Measurements from ENCODE around the gene ASPSCR1.
A peak's percentile ranks its signal among the peaks of the same experiment; 100 is the strongest.

Gene ASPSCR1

DNA sequence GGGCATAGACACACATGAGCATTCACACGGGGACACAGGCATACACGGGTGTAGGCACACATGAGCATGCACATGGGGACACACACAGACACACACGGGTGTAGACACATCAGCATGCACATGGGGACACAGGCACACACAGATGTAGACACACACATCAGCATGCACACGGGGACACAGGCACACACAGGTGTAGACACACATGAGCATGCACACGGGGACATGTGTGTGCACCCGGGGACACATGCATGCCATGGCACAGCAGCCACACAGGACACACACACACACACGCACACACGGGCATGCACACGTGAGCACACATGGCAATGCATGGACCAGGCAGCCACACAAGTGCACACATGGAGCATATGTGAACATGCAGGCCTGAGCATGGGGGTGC, 65.2 kb downstream of the ASPSCR1 start:
- no peak for DNase-seq

DNA sequence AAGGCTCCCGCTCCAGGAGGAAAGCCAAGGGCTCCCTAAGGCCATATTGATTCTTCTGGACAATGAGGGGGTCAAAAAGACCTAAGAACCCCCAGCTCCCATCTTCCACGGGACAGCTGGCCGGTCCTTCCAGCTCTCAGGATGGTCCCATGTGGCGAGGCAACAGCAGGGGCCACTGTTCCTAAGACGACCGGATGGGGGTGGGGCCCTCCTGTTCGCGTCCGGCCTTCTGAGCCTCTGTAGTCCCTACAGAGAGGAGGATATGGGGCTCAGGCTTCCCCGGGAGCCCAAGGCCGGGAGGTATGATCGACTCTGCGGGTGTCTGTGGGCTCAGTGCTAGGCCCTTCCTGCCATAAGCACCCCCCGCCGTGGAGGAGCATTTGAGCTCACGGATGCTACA, 66.1 kb downstream of the ASPSCR1 start:
- no peak for DNase-seq

DNA sequence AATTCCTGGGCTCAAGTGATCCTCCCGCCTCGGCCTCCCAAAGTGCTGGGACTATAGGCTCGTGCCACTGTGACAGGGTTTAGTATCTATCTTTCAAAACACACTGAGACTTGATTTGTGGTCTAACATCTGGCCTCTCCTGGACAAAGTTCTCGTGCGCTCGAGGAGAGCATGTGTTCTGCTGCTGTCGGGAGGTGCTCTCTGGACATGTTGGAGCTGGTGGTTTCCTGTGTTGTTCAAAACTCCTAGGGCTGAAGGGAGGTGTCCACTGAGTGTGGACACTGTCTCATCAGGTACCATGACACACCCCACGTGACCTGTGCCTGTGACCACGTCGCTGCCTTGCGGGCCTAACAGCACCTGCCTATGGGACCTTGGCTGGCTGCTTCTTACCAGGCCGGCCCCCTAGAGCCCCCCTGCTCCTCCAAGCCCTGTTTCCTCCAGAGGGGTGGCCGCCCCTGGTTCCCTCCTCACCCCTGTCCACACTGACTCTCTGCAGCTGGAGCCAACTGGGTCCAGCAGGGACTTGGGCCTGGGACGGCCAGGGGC, 68.6 kb downstream of the ASPSCR1 start:
- no peak for DNase-seq

DNA sequence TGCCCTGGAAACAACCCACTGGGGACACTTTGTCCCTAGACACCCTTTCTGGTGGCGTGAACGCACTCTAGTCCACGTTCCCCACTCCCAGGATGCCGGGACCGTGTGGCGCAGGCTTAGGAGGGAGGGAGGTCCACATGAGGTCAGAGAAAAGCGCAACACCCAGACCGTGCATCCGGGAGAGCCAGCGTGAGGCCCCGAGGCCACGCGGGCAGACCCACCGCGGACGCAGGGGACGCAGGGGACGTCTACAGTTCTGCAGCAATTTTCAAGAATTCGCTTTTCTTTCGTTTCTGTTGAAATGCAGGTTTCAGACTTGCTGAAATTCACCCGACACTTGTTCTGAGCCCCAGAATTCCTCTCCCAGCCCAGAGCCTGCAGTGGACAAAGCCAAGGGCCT, 69.5 kb downstream of the ASPSCR1 start:
- no peak for DNase-seq

DNA sequence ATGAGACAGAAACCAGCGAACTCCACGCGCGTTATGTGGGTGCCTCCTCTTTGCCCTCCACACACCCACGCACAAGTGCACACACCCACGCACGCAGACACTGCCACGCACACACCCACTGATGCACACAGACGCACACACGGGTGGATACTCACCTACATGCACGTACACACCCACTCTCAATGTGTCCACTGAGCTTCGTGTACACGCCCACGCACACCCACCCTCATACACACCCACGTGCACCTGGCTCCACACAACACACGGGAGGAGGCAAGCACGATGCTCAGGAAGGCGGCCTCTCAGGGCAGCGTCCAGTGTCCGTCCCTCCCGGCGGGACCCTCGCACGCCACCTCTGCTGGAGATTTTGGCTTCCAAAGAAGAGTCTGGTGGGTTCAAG, 70.0 kb downstream of the ASPSCR1 start:
- no peak for DNase-seq

DNA sequence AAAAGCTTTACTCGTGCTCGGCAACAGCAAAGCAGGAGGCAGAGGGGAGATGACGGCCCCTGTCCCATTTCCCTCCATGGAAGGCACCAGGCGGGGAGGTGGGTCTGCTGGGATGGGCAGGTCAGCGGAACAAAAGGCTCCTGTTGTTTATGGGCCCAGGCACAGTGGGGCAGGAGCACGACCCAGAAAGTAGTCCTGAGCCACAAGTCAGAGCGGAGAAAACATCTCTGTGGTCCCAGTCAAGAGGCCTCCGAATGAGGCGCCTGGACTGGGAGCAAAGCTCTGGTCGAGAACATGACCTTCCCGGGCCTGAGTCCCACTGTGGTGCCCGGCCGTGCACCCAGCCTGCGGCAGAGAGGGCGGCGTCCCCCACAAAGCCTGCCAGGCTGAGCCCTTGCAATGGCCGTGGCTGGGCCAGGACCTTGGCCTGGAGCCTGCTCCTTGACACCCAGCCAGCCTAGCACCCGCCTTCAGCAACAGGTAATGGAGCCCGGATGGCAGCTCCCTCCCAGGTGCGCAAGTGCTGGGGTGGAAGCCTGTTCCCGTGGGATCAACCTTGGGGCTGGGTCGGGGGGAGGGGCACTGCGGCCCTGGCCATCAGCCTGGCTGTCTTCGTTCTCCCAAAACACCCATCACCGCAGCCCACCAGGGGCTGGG, 70.6 kb downstream of the ASPSCR1 start:
- DNase-seq, result peak; percentile 1

DNA sequence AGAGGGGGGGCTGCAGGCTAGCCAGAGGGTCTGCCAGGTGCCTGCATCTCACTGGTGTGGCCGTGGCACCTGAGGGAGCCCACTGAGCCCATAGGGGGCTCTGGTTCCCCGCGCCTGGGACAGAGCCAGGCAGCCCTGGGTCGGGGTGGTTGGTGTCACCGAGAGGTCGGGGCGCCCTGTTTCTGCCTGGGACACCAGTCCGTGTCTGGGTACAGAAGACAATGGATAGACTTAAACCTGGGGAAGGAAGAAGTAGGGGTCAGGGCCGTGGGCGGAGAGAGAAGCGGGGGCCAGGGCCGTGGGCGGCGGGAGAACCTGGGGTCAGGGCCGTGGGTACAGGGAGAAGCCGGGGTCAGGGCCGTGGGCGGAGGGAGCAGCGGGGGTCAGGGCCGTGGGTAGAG, 71.1 kb downstream of the ASPSCR1 start:
- DNase-seq, result no peak

DNA sequence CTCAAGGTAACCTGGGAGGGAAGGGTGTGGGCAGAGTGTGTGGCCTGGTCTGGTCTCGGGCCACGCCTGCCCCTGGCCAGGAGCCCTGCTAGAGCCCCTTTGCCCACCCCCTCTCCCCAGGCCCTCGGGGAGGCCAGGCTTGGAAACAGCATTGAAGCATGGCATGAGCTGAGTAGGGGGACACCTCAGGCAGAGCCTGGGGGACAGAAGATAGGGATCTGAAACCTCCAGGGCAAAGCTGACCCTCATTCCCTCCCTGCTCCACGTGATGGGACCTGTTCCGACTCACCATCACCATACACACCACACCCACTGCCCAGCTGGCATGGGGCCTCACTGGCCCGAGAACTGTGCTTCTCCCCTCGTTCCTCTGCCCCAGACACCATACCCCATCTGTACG, 71.7 kb downstream of the ASPSCR1 start:
- no peak for DNase-seq

DNA sequence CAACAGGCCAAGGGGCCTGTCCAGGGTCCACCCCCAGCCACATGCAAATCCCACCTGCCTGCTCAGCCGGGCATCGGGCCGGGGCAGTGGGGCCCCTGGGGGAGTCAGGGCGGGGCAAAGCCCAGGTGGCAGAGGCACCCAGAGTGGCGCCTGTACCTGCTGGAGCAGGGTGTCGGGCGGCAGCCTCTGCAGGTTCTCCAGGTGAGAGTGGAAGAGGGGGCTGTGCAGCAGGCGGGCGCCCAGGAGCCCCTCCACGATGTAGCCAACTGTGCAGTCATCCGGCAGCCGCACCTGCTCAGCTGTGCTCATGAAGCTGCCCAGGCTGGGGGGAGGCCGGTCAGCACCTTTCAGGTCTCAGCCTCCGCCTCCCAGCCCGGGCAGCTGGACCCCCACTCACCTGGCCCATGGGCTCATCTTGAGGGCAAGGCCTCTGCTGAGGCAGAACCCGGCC, 72.1 kb downstream of the ASPSCR1 start:
- DNase-seq, result peak; percentile 2

DNA sequence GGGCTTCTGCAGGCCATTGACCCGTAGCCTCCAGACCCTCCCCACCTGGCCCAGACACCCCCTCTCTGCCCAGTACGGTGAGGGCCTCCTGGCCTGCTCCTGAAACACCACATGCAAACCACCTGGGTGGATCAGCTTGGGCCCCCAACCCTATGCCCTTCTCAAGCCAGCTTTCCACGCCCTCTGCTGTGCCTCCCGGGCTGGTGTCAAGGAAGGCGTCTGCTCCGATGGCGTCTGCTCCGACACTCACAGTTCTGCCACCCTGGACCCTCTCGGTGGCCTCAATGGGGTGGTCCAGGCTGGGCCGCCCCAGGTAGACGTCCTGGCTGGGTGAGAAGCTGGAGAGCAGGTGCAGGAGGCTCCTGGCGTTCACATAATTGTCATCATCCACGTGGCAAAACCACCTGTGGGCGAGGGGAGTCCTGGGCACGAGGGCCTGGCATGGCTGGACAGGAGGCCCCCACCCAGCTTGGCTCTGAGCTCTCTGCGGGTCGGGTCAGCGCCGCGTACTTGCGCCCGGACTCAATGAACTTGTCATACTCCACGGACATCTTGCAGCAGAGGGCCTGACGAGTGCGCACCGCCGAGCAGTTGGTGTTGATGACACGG, 72.8 kb downstream of the ASPSCR1 start:
- no peak for DNase-seq

DNA sequence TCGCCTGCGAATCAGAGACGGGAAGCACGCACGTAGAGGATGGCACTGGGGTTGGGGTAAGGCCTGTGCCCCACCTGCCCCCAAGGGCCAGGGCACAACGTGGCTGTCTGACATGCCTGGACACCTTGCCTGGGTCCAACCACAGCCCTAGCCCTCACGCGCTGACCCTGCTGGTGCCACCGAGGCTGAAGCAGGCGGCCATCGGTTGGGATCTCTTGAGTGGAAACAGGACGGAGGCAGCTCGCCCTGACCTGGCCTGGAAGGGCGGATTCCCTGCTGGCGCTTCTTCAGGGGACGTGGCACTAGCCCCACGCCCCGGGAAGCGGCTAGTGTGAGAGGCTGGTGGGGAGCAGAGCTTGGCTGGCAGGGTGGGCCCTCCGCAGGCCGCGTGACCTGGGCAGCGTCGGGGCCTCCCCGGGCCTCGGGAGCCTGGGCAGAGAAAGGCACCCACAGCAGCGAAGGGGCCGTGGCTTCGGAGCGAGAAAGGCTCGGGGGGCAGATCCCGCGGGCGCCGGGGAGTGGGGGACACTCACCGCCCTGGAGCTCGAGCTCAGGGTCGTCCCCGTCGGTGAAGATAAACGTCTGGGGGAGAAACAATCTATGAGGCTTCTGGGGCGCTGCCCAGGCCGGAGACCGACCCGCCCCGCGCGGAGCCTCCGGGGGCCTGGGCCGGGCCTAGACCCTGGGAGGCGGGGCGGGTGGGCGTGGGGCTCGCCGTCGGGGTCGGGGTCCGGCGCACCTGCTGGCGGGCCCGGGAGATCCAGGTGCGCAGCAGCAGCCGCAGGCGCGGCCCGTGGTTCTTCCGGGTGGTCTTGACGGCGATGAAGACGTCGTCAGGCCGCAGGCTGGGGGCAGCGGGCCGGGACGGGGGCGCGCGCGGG, 73.6 kb downstream of the ASPSCR1 start:
- DNase-seq, result no peak

DNA sequence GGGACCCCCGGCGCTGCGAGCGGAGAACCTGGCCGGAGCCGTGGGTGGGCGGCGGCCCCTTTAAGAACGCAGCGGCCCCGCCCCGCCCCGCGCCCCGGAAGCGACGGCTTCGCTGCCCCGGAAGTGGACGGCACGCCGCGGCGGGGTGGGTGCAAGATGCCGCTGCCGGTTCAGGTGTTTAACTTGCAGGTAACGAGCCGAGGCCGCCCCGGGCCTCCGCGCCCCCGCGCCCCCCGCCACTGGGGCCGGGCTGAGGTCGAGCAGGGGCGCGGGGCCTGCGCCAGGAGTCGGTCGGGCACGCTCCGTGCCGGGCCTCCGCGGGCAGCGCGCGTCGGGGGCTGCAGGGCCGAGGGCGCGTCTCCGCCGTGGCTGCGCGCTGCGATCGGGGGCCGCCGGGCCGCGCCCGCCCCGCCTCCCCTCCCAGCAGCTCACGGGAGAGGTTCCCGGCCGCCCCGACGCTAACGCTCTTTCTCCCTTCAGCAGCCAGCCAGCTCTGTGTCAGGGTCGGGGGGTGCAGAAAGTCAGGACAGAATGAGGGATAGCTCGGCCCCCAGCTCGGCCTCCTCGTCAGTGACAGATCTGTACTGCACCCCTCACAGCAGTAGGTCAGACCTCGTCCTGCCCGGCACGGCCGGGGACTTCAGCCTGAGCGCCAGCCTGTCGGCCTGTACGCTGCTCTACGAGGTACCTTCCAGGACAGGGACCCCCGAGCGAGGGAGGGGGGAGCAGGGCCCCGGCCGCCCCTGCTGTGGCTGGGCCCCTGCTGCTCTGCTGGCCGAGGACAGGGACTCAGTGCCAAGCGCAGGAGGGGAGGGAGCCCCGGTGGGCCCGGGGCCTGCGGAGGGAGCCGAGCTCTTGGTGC, 74.6 kb downstream of the ASPSCR1 start, which contains the start of the genes GPS1 and RFNG:
Gene GPS1 (plus strand): TSS at position 123 of the 862 bp plus-strand sequence. CDS start 34 bp downstream, at position 157.
Gene RFNG (minus strand): TSS at position 36 of the 862 bp plus-strand sequence. CDS start 45 bp downstream, outside the sequence.
- peak; percentile 89 for DNase-seq

DNA sequence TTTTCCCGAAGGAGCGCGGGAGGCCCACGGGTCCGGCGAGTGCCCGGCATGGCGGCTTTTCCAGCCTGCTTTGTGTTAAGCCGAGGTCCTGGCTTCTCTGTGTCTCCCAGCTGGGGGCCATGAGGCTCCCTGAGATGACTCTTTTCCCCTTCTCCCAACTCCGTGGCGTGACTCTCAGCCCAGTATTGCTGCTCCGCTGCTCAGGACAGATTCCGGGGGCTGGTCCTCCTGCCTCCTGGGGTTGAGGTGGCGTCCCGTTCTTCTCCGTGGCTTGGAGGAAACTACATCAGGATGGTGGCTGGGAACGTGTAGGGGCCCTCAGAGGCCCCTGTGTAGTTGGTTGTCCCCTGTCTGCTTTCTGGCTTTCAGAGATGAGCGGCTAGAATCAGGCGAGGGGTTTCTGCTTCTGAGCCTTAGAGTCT, 75.2 kb downstream of the ASPSCR1 start:
- DNase-seq, result no peak

DNA sequence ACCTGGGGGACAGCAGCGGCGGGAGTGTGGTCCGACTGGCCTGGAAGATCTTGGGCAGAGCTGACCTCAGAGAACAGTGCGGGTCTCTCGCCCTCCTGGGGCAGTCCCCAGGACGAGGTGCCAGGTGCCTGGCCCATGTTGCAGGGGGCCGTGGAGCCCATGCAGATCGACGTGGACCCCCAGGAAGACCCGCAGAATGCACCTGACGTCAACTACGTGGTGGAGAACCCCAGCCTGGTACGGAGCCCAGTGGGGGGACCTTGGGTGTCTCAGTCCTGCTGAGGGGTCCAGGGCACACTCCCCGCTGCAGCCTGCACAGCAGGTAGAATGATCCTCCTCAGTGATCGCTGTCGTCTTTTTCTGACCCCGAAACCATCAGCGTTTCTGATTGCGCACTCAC, 75.7 kb downstream of the ASPSCR1 start:
- no peak for DNase-seq

DNA sequence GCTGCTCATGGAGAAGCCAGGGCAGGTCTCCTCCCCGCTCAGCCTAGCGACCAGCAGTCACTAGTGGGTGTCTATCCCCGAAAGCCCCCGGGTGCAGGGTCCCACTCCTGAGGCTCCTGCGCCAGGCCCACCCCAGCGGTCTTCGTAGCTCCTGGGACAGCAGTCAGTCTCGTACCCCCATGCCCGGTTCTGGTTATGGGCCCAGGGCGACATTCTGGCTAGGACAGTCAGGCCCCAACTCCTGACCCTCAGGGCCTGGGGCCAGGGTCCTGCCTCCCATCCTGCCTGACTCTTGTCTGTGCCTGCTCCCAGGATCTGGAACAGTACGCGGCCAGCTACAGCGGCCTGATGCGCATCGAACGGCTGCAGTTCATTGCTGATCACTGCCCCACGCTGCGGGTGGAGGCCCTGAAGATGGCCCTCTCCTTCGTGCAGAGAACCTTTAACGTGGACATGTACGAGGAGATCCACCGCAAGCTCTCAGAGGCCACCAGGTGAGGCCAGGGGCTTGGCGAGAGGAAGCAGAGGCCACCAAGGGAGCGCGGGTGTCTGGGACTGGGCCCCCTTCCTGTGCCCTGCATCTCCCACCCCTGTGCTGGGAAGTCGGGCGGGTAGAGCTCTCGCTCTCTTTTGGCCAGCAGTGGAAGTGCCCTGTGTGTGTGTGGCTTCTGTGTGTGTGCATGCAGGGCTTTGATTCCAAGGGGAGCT, 76.3 kb downstream of the ASPSCR1 start:
- peak; percentile 2 for DNase-seq

DNA sequence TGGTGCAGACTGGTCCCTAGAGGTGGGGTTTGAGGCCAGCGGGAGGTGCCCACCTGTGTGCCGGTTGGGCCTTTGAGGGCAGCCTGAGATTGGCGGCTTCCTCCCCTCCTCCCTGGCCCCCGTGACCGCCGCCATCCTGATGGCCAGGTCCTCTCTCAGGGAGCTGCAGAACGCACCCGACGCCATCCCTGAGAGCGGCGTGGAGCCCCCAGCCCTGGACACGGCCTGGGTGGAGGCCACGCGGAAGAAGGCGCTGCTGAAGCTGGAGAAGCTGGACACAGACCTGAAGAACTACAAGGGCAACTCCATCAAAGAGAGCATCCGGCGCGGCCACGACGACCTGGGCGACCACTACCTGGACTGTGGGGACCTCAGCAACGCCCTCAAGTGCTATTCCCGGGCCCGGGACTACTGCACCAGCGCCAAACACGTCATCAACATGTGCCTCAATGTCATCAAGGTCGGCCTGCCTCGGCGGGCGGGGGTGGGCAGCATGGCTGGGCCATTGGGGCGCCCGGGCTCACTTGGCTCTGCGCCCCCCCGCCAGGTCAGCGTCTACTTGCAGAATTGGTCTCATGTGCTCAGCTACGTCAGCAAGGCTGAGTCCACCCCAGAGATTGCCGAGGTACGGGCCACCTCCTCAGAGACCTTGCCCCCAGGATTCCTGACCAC, 77.1 kb downstream of the ASPSCR1 start:
- no peak for DNase-seq

DNA sequence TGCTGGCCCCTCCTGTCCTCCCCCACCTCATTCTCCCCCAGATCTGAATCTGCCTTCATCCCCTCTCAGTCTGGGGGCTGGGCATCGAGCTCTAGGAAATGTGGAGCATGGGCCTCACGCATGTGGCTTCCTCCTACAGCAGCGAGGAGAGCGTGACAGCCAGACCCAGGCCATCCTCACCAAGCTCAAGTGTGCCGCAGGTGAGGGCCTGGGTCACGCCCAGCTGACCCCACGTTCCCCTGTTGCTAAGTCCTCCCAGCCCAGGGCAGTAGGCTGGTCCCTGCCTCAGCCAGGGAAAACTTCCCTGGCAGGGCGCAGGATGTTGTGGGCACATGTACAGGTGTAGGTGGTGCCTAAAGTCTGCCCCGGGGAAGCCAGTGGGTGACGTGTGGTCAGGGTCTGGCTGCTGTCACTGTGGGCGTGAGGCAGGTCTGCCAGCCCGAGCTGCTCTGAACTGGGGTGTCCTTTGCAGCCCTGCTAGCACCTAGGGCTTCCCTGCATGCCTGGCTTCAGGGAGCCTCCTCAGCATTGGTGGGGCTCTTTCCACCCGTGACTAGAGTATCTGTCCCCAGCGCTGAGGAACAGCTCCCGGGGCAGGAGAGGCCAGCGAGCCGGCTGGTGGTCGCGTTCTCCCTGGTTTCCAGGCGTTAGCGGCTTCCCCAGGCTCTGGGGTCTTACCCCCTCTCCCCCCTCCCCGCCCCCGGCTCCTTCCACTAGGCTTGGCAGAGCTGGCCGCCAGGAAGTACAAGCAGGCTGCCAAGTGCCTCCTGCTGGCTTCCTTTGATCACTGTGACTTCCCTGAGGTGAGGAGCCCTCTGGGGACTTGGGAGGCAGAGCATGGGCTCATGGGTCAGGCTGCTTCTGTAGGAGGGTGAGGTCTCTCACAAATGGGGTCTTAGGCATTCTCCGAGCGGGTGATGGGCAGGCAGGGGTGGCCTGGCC, 77.9 kb downstream of the ASPSCR1 start:
- no peak for DNase-seq

DNA sequence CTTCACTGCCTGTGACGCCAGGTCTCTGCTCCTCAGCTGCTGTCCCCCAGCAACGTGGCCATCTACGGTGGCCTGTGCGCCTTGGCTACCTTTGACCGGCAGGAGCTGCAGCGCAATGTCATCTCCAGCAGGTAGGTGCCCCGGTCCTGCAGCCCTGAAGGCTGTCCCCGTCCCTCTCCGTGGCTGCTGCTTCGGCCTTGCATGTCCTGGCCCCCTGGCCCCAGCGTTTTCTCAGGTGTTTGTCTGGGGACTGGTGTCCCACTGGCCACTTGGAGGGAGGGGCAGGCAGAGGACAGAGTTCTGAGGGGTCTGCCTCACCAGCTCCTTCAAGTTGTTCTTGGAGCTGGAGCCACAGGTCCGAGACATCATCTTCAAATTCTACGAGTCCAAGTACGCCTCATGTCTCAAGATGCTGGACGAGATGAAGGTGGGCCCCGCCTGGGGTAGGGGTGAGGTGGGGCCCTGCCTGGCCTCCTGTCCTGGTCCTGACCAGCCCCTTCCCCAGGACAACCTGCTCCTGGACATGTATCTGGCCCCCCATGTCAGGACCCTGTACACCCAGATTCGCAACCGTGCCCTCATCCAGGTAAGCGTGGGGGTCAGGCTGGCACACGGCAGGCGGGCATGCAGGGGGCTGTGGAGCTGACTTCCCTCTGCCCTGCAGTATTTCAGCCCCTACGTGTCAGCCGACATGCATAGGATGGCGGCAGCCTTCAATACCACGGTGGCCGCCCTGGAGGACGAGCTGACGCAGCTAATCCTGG, 78.7 kb downstream of the ASPSCR1 start:
- DNase-seq, result peak; percentile 7

All from stimulated activated CD4-positive, alpha-beta T cell treated with anti-CD3 and anti-CD28 coated beads, Interleukin-4, amount 100 ng/mL, for 1 hour (primary cell).